ENCODE data around the gene PRKN. TPM values are rescaled to one million over a fixed set of nuclear protein-coding genes. Genes with fewer than 3 reads are reported as not detected.

The PRKN gene
- total RNA-seq, 2 donors from 2014 or later: 15.7 to 19.3 TPM

GRCh38 chr6:161817881-161818280 lies 909.7 kb downstream of the PRKN start:
- DNase-seq (ENCODE audit: low spot score): no peak
- H3K27ac ChIP-seq: no peak overlapping the region
- H3K4me1 ChIP-seq: no peaks in the 10 kb centered on the region
- no peak overlapping the region for H3K4me3 ChIP-seq
- H3K27me3 ChIP-seq: no peaks in the 10 kb centered on the region
- no peaks in the 10 kb centered on the region for H3K36me3 ChIP-seq
- no peak for TF ChIP-seq CTCF (IDR thresholded peaks at IDR 0.05)
- H3K9me3 ChIP-seq: no peaks in the 10 kb centered on the region

DNA sequence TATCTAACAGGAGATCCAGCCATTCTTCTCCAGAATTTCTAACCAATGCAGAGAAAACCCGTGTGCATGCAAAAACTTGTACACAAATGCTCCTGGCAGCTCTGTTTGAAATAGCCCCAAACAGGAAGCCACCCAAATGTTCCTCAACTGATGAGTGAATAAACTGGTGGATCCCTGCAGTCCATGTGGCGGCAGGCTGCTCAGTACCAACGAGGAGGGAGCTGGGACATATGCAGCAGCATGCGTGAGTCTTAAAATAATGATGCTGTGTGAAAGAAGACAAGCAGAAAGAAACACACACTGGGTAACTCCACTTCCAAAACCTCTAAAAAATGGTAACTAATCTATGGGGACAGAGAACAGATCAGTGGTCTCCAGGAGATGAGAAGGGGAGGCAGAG lies 911.6 kb downstream of the PRKN start:
- DNase-seq (ENCODE audit: low spot score): no peak
- Histone ChIP-seq H3K27ac (no peak overlapping the region), H3K9me3 (no peaks in the 10 kb centered on the region), H3K36me3 (no peaks in the 10 kb centered on the region), H3K4me3 (no peak overlapping the region), H3K4me1 (no peaks in the 10 kb centered on the region), H3K27me3 (no peaks in the 10 kb centered on the region)
- TF ChIP-seq CTCF (IDR thresholded peaks at IDR 0.05): no peak

DNA sequence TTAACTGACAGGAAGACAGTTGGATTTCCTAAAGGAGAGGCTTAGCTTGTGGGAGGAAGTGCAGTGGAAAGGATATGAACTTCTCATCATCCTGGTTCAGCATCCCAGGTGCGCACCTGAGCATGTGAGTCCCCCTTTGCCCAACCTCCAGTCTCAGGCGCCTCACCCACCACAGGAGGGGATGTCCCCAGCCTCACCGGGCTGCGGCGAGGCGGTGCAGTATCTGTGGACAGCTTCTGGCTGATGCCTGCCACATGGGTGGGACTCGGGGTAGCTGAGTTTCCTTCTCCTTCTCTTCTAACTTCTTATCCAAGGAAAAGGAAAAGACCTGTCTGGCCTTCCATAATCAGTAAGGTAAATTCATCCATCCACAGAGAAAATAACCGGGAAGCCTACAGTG lies 914.4 kb downstream of the PRKN start:
- Histone ChIP-seq H3K27me3 (no peaks in the 10 kb centered on the region), H3K36me3 (no peaks in the 10 kb centered on the region), H3K9me3 (no peaks in the 10 kb centered on the region), H3K4me1 (no peaks in the 10 kb centered on the region), H3K27ac (no peak overlapping the region), H3K4me3 (no peak overlapping the region)
- no peak for DNase-seq (ENCODE audit: low spot score)
- TF ChIP-seq CTCF (IDR thresholded peaks at IDR 0.05): no peak

- no peak for TF ChIP-seq CTCF (IDR thresholded peaks at IDR 0.05)
- Histone ChIP-seq H3K4me1 (no peaks in the 10 kb centered on the region), H3K36me3 (no peaks in the 10 kb centered on the region), H3K27ac (no peak overlapping the region), H3K4me3 (no peak overlapping the region), H3K9me3 (no peaks in the 10 kb centered on the region), H3K27me3 (no peaks in the 10 kb centered on the region)
- DNase-seq (ENCODE audit: low spot score): no peak
Measured at GRCh38 chr6:161809971-161810370, 917.6 kb downstream of the PRKN start.

- DNase-seq (ENCODE audit: low spot score): no peak
- no peak for TF ChIP-seq CTCF (IDR thresholded peaks at IDR 0.05)
- H3K27me3 ChIP-seq: no peaks in the 10 kb centered on the region
- H3K27ac ChIP-seq: no peak overlapping the region
- no peak overlapping the region for H3K4me3 ChIP-seq
- H3K36me3 ChIP-seq: no peaks in the 10 kb centered on the region
- no peaks in the 10 kb centered on the region for H3K9me3 ChIP-seq
- no peaks in the 10 kb centered on the region for H3K4me1 ChIP-seq
Measured at GRCh38 chr6:161804838-161805237, 922.7 kb downstream of the PRKN start.

DNA sequence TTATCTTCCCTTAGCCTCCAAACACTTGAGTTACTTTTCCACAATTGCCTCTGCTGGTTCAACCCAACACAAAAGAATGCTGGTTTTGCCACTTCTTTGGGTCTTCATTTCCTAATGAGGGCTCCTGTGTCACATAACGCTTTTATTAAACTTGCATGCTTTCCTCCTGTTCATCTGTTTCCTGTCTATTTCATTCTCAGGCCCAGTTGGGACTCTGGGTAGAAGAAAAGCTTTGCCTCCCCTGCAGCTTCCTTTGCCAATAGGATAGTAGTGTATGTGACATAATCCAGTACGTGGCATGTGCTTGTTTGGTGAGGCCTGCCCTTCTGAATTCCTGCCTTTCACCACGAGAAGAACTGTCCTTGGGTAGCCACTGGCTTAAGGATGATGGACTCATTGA lies 924.4 kb downstream of the PRKN start:
- no peaks in the 10 kb centered on the region for H3K27me3 ChIP-seq
- H3K4me3 ChIP-seq: no peak overlapping the region
- H3K27ac ChIP-seq: no peak overlapping the region
- no peak for DNase-seq (ENCODE audit: low spot score)
- H3K9me3 ChIP-seq: no peaks in the 10 kb centered on the region
- H3K4me1 ChIP-seq: no peaks in the 10 kb centered on the region
- no peak for TF ChIP-seq CTCF (IDR thresholded peaks at IDR 0.05)
- no peaks in the 10 kb centered on the region for H3K36me3 ChIP-seq
